Measurements from ENCODE around the gene DLST.

The DLST gene

GRCh38 chr14:74852922-74853530 lies 28.7 kb upstream of the DLST start:
- no peak for TF ChIP-seq CTCF (IDR thresholded peaks at IDR 0.05; ENCODE audit: low read depth, low read length, missing control alignments)
- H3K4me3 ChIP-seq (replicated peaks; ENCODE audit: low read depth, low read length) = no peak overlapping the region; the same call in 1 of the 2 replicates
- peak; percentile 90 for DNase-seq (ENCODE audit: extremely low read depth, low read depth)

DNA sequence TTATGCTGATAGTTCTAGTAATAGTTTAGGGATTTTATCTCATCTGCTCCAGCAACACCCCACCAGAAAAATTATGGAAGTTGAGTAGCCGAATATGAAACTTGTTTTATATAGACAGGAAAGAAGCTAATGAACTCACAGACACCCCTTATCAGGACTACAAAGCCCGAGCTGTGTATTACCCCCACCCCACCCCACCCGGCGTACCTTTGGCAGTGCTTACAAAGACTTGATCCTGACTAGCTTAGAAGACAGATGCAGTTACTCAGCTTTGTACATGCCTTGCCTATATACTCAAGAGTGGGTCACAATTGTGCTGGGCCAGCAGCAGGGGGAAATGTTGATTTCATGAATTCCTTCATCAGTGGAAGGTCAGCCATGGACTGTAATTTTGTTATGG lies 28.1 kb upstream of the DLST start:
- no peak for DNase-seq (ENCODE audit: extremely low read depth, low read depth)
- TF ChIP-seq CTCF (IDR thresholded peaks at IDR 0.05; ENCODE audit: low read depth, low read length, missing control alignments) = no peak
- no peak overlapping the region for H3K4me3 ChIP-seq (replicated peaks; ENCODE audit: low read depth, low read length)

GRCh38 chr14:74855021-74855420 lies 26.7 kb upstream of the DLST start:
- TF ChIP-seq CTCF (IDR thresholded peaks at IDR 0.05; ENCODE audit: low read depth, low read length, missing control alignments) = no peak
- DNase-seq (ENCODE audit: extremely low read depth, low read depth) = no peak
- H3K4me3 ChIP-seq (replicated peaks; ENCODE audit: low read depth, low read length) = no peak overlapping the region

GRCh38 chr14:74855945-74856344 lies 25.8 kb upstream of the DLST start:
- H3K4me3 ChIP-seq (replicated peaks; ENCODE audit: low read depth, low read length) = no peak overlapping the region
- no peak for TF ChIP-seq CTCF (IDR thresholded peaks at IDR 0.05; ENCODE audit: low read depth, low read length, missing control alignments)
- DNase-seq (ENCODE audit: extremely low read depth, low read depth) = no peak

GRCh38 chr14:74856366-74856765 lies 25.4 kb upstream of the DLST start:
- DNase-seq (ENCODE audit: extremely low read depth, low read depth) = no peak
- TF ChIP-seq CTCF (IDR thresholded peaks at IDR 0.05; ENCODE audit: low read depth, low read length, missing control alignments) = no peak
- no peak overlapping the region for H3K4me3 ChIP-seq (replicated peaks; ENCODE audit: low read depth, low read length)

- DNase-seq (ENCODE audit: extremely low read depth, low read depth) = no peak
- H3K4me3 ChIP-seq (replicated peaks; ENCODE audit: low read depth, low read length) = no peak overlapping the region
- TF ChIP-seq CTCF (IDR thresholded peaks at IDR 0.05; ENCODE audit: low read depth, low read length, missing control alignments) = no peak
Measured at GRCh38 chr14:74858022-74858421, 23.7 kb upstream of the DLST start.

Measured in HFF-Myc (cell line).